Measurements from ENCODE around the gene SEC61G.

SEC61G gene

DNA sequence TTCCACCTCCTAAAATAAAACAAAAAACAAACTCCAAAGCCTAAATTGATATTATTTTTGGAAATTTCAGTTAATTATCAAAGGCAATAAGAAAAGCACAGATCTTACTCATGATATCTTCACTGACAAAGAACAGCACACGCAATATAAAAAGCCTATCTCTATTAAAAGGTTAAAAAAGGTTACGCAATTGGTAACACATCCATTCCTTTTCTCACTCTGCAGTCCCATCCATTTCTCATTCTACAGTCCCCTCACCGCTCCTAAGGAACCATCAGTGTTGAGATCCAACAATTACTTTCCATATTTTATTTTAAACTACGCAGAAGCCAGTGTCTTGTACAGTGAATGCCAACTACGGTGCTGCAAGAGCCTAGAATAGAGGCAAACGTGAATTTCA lies 1.3 kb downstream of the SEC61G start:
- no peak for DNase-seq

- no peak for DNase-seq
Observed at GRCh38 chr7:54749200-54749599, 9.8 kb downstream of the SEC61G start.

GRCh38 chr7:54747234-54747633 lies 11.8 kb downstream of the SEC61G start:
- no peak for DNase-seq

- DNase-seq: peak; percentile 58
Observed at GRCh38 chr7:54743580-54743979, 15.4 kb downstream of the SEC61G start.

GRCh38 chr7:54738737-54739136 lies 20.3 kb downstream of the SEC61G start:
- no peak for DNase-seq

DNA sequence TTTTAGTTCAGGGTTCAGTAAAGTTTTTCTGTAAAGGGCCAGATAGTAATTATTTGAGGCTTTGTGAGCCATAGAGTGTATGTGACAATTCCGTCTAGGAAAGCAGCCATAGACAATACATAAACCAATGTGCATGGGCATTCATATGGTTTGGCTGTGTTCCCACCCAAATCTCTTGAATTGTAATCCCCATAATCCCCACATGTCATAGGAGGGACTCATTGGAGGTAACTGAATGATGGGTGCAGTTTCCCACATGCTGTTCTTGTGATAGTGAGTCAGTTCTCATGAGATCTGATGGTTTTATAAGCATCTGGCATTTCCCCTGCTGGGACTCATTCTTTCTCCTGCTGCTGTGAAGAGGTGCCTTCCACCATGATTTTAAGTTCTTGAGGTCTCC lies 29.9 kb downstream of the SEC61G start:
- no peak for DNase-seq

DNA sequence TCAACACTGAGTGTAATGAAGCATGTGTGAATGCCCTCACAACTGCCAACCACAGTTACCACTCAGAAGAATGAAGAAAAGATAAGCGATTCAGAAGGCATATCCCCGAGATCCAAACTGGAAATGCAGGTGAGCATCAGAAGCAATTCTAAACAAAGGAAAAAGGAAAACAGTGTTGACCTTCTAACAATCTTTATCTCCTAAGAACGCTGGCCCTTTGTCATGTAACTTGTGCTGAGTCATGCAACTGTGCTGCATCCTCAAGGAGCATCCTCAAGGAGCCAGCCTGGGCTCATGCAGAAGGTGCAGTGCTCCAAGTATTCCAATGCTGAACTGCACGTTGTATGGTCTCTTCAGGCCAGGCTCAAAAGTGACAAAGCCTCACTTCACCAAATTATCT lies 30.6 kb downstream of the SEC61G start:
- no peak for DNase-seq

GRCh38 chr7:54725255-54725654 lies 33.8 kb downstream of the SEC61G start:
- no peak for DNase-seq

DNA sequence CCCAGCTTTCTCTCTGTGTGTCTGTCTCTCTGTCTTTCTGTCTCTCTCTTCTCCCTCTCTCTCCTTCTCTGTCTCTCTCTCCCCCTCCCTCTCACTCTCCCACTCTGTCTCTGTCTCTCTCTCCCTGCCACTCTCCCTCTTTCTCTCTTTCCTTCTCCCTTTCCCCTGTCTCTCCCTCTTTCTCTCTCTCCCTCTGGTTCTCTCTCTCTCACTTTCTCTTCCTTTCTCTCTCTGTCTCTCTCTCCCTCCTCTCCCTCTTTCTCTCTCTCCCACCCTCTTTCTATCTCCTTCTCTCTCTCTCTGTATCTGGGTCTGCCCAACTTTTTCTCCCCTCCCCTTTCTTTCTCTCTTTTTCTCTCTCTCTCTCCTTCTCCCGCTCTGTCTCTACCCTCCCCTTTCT lies 36.5 kb downstream of the SEC61G start:
- DNase-seq: no peak

DNA sequence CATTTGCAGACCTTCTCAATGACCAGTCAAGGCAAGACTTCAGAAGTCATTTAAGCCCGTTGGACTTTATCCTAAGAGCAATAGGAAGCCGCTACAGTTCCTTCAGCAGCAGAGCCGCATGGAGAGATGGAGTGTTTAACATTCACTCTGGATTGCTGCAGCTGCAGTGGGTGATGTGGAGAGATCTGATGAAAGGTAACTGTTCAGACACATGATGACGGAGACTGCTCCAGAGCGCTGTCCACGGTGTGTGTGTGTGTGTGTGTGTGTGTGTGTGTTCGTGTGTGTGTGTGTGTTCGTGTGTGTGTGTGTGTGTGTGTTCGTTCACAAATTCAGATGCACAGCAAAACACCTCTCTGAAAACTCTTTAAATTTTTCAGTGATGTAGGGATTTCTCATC lies 37.0 kb downstream of the SEC61G start:
- DNase-seq: no peak

- DNase-seq: no peak
Observed at GRCh38 chr7:54719974-54720373, 39.0 kb downstream of the SEC61G start.

GRCh38 chr7:54719425-54719824 lies 39.6 kb downstream of the SEC61G start:
- no peak for DNase-seq

- DNase-seq: peak; percentile 53
Observed at GRCh38 chr7:54712820-54713219, 46.2 kb downstream of the SEC61G start.

DNA sequence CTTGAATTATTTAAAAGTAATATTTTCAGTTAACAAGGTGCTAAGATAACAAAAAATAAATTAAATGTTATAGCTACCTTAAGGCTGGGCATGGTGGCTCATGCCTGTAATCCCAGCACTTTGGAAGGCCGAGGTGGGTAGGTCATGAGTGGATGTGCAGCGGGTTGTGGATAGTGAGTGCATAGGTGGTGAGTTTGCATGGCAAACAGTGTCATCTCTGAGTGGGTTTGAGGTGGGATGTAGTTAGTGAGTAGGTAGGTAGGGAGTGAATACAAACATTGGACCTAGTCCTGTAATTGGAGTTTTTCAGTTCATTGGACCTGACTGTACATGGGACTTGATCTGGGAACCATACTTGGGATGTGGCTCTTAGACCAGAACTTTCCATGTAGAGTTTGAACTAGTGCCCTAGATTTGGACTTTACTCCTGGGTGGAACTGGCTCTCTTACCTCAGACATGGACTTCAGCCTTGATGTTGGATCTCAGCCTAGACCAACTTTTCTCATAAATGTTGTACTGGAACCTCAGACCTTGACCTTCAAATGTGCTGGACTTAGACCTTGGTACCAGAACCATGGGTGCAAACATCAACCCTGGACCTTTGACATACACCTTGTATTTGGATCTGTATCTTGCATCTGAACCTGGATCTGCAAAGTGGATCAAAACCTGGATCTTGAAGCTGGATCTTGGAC lies 47.0 kb downstream of the SEC61G start:
- DNase-seq: no peak

DNA sequence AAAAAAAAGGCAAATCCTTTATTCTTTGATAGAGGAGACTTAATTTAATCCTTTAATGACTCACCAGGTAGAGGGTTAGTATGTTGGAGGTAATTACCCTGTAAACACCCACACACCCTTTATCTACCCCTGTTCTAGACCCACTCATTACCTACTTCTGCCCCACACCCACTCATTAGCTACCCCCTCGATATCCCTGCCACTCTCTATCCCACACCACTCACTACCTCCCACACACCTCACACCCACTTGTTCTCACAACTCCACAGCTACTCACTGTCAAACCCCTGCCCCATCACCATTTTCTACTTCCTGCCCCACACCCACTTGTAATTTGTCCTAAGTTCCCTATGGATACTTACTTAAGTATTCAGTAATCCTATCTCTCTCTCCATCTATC lies 49.7 kb downstream of the SEC61G start:
- no peak for DNase-seq

- DNase-seq: peak; percentile 56
Observed at GRCh38 chr7:54705436-54705835, 53.6 kb downstream of the SEC61G start.

DNA sequence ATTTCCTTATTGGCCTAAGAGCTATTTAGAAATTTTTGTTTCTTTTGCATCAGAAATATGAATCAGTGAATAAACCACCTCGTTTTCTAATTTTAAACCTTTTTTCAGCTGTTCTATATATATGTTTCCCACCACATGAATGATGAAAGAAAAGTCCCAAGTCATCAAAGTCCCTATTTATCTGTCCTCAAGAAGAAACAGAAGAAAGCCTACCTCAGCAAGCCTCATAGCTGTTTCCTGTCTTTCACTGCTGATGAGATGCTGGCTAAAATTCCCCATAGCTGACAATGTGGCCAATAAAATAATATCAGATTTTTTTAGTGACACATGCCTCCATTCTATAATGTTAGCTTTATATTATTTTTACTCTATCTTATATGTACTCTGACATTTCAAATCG lies 54.2 kb downstream of the SEC61G start:
- no peak for DNase-seq

All from OCI-M1 (cell line).